ENCODE data around the gene ZBTB3. TPM values are rescaled to one million over a fixed set of nuclear protein-coding genes. Genes with fewer than 3 reads are reported as not detected.

The ZBTB3 gene
- total and polyA plus RNA-seq, 9 of the 15 experiments (the other 6 are each of a cell fraction or from before 2014, with no cell fraction given): 1.9 to 10.0 (median 4.9) TPM

- peak; percentile 61 for TF ChIP-seq HCFC1 (IDR thresholded peaks at IDR 0.05; ENCODE audit: low read depth, low read length)
- TF ChIP-seq CTCFL (IDR thresholded peaks at IDR 0.05; ENCODE audit: borderline replicate concordance, insufficient read depth, low read depth, low read length, poor library complexity, severe bottlenecking): peak; percentile 93
- peak; percentile 47; the same call in 1 of the 2 replicates for TF ChIP-seq ZBTB33 (CRISPR knock-in tag; IDR thresholded peaks at IDR 0.05)
- no peak for TF ChIP-seq CLOCK (CRISPR knock-in tag; IDR thresholded peaks at IDR 0.05; ENCODE audit: borderline replicate concordance)
- TF ChIP-seq ZNF197 (CRISPR knock-in tag; IDR thresholded peaks at IDR 0.05; ENCODE audit: low read depth): no peak
- TF ChIP-seq STAG1 (CRISPR knock-in tag; IDR thresholded peaks at IDR 0.05; ENCODE audit: borderline replicate concordance): 0 out of 2 replicates have a peak, but pooled peaks have one; percentile 39
- no peak for TF ChIP-seq NCOA4 (IDR thresholded peaks at IDR 0.05; ENCODE audit: partially characterized antibody)
- peak; percentile 15; the same call in 1 of the 2 replicates for TF ChIP-seq RAD51 (IDR thresholded peaks at IDR 0.05; ENCODE audit: borderline replicate concordance, low read depth)
- TF ChIP-seq FOXP1 (CRISPR knock-in tag; IDR thresholded peaks at IDR 0.05): no peak
- peak; percentile 70; the same call in 1 of the 2 replicates for TF ChIP-seq ZC3H4 (CRISPR knock-in tag; IDR thresholded peaks at IDR 0.05; ENCODE audit: borderline replicate concordance)
- TF ChIP-seq KAT7 (CRISPR knock-in tag; IDR thresholded peaks at IDR 0.05; ENCODE audit: borderline replicate concordance): 0 out of 2 replicates have a peak, but pooled peaks have one; percentile 82
- TF ChIP-seq E2F5 (CRISPR knock-in tag; IDR thresholded peaks at IDR 0.05): no peak
- TF ChIP-seq FIP1L1 (IDR thresholded peaks at IDR 0.05; ENCODE audit: low read depth, low read length, poor library complexity, severe bottlenecking): peak; percentile 80
- no peak for TF ChIP-seq ERF (CRISPR knock-in tag; IDR thresholded peaks at IDR 0.05)
- no peak for TF ChIP-seq NONO (IDR thresholded peaks at IDR 0.05; ENCODE audit: low read depth in 2 of 2, low read length in 1 of 2)
- no peak for TF ChIP-seq MED1 (CRISPR knock-in tag; IDR thresholded peaks at IDR 0.05; ENCODE audit: borderline replicate concordance)
- no peak for TF ChIP-seq ARID3B (CRISPR knock-in tag; IDR thresholded peaks at IDR 0.05; ENCODE audit: borderline replicate concordance)
These were observed 32.5 kb upstream of the ZBTB3 start (continued) for GRCh38 chr11:62786318-62787004.

All from K562 (cell line).